HAP-1 (cell line): ENCODE measurements around the gene OSR1.
"Not testable (repeated sequence)": the region's sequence is repeated elsewhere in the genome, so short reads cannot be mapped to it uniquely, and the experiment has no call there.

Experiments used
- DNase-seq, 2 experiments: peaks; one replicate each; pipeline ENCODE4 v3.0.0-alpha.2; 2016 to 2020; ENCODE audit warnings: low spot score in 2 of 2
- H3K27me3 ChIP-seq: fragments of 250-450 bp; sonication (Bioruptor Pico); 2 replicates; pipeline ENCODE4 v1.5.1; 2020; ENCODE audit warnings: low read depth, mild to moderate bottlenecking, moderate library complexity
- H3K36me3 ChIP-seq: fragments of 250-450 bp; sonication (Bioruptor Pico); replicated peaks from 2 replicates; pipeline ENCODE4 v1.5.1; 2020; ENCODE audit warnings: mild to moderate bottlenecking
- H3K4me1 ChIP-seq: fragments of 250-450 bp; sonication (Bioruptor Pico); 2 replicates; pipeline ENCODE4 v1.5.1; 2020; ENCODE audit warnings: mild to moderate bottlenecking
- H3K4me3 ChIP-seq: fragments of 250-450 bp; sonication (Bioruptor Pico); 2 replicates; pipeline ENCODE4 v1.5.1; 2020; ENCODE audit warnings: mild to moderate bottlenecking, moderate library complexity
- H3K9me3 ChIP-seq: fragments of 250-450 bp; sonication (Bioruptor Pico); 2 replicates; pipeline ENCODE4 v1.5.1; 2020; ENCODE audit warnings: mild to moderate bottlenecking, moderate library complexity
- in situ Hi-C: fragments of 300-500 bp; cut with MboI; formaldehyde crosslinking; loops from 3 replicates; pipeline ENCODE4 v1.14.3; 2020; ENCODE audit warnings: low sequenced_read_pairs, inconsistent platforms, mixed read lengths

Gene OSR1

GRCh38 chr2:19358242-19359020, at the start of gene OSR1:
Gene OSR1, minus strand, starts transcription at chr2:19358623. Its CDS starts 4,818 bp downstream, at chr2:19353805.
- H3K36me3 ChIP-seq: no peaks in the 10 kb centered on the region
- peak; percentile 82 to 88 for DNase-seq
- H3K4me1 ChIP-seq: peaks cover 17% of the 10 kb centered on the region; the same call in 1 of the 2 replicates
- H3K9me3 ChIP-seq: peaks cover 2% of the 10 kb centered on the region; the same call in 1 of the 2 replicates
- H3K27me3 ChIP-seq: no peaks in the 10 kb centered on the region; the same call in 1 of the 2 replicates
- H3K4me3 ChIP-seq: peak within 1 kb of the TSS; percentile 61
- in situ Hi-C loops: loop anchor here (10.0 to 25.0 kb wide), 2 partner anchors 471 to 824 kb away; no protein-coding TSS in a partner anchor

- Histone ChIP-seq H3K4me1 (no peaks in the 10 kb centered on the region), H3K27me3 (no peaks in the 10 kb centered on the region), H3K4me3 (no peak overlapping the region), H3K36me3 (no peaks in the 10 kb centered on the region), H3K9me3 (no peaks in the 10 kb centered on the region)
- in situ Hi-C loops: no loop called here
- DNase-seq: no peak
These were observed 45.4 kb upstream of the OSR1 start for GRCh38 chr2:19403785-19404184.

GRCh38 chr2:19392191-19392590, 33.8 kb upstream of the OSR1 start:
- Histone ChIP-seq H3K4me3 (no peak overlapping the region), H3K36me3 (no peaks in the 10 kb centered on the region), H3K9me3 (no peaks in the 10 kb centered on the region), H3K27me3 (no peaks in the 10 kb centered on the region), H3K4me1 (no peaks in the 10 kb centered on the region)
- in situ Hi-C loops: no loop called here
- DNase-seq: no peak

GRCh38 chr2:19389469-19389868, 31.0 kb upstream of the OSR1 start:
- in situ Hi-C loops, H3K4me1 ChIP-seq, H3K36me3 ChIP-seq, H3K9me3 ChIP-seq, H3K27me3 ChIP-seq, H3K4me3 ChIP-seq: not testable (repeated sequence)
- peak in 1 of 2 experiments; percentile 13 for DNase-seq

- no peaks in the 10 kb centered on the region for H3K36me3 ChIP-seq
- no peaks in the 10 kb centered on the region; the same call in 1 of the 2 replicates for H3K27me3 ChIP-seq
- no peak overlapping the region for H3K4me3 ChIP-seq
- no peak for DNase-seq
- H3K9me3 ChIP-seq: no peaks in the 10 kb centered on the region
- in situ Hi-C loops: no loop called here
- H3K4me1 ChIP-seq: no peaks in the 10 kb centered on the region
These were observed 22.1 kb upstream of the OSR1 start for GRCh38 chr2:19380532-19380931.

GRCh38 chr2:19378939-19379338, 20.5 kb upstream of the OSR1 start:
- Histone ChIP-seq H3K4me1 (no peaks in the 10 kb centered on the region), H3K9me3 (no peaks in the 10 kb centered on the region), H3K36me3 (no peaks in the 10 kb centered on the region), H3K27me3 (no peaks in the 10 kb centered on the region; the same call in 1 of the 2 replicates), H3K4me3 (no peak overlapping the region)
- DNase-seq: no peak
- in situ Hi-C loops: no loop called here

GRCh38 chr2:19377717-19378116, 19.3 kb upstream of the OSR1 start:
- in situ Hi-C loops: no loop called here
- H3K9me3 ChIP-seq: no peaks in the 10 kb centered on the region
- DNase-seq: no peak

GRCh38 chr2:19373352-19373751, 14.9 kb upstream of the OSR1 start:
- no peak for DNase-seq
- H3K27me3 ChIP-seq: no peaks in the 10 kb centered on the region; the same call in none of the 2 replicates
- no peaks in the 10 kb centered on the region for H3K9me3 ChIP-seq
- H3K4me1 ChIP-seq: no peaks in the 10 kb centered on the region
- in situ Hi-C loops: loop anchor here (25.0 kb wide), 1 partner anchor 486 kb away; no protein-coding TSS in a partner anchor
- no peak overlapping the region for H3K4me3 ChIP-seq
- H3K36me3 ChIP-seq: no peaks in the 10 kb centered on the region

More at GRCh38 chr2:19377717-19378116, 19.3 kb upstream of the OSR1 start:
- Histone ChIP-seq H3K27me3 (no peaks in the 10 kb centered on the region; the same call in 1 of the 2 replicates), H3K4me1 (no peaks in the 10 kb centered on the region), H3K36me3 (no peaks in the 10 kb centered on the region), H3K4me3 (no peak overlapping the region)

GRCh38 chr2:19371996-19372582, 13.7 kb upstream of the OSR1 start:
- DNase-seq: no peak
- H3K27me3 ChIP-seq: peaks cover 5% of the 10 kb centered on the region
- in situ Hi-C loops: loop anchor here (25.0 kb wide), 1 partner anchor 485 kb away; no protein-coding TSS in a partner anchor
- no peaks in the 10 kb centered on the region for H3K36me3 ChIP-seq
- no peaks in the 10 kb centered on the region for H3K4me1 ChIP-seq
- H3K9me3 ChIP-seq: no peaks in the 10 kb centered on the region
- H3K4me3 ChIP-seq: no peak overlapping the region

GRCh38 chr2:19369341-19369955, 11.0 kb upstream of the OSR1 start:
- Histone ChIP-seq H3K36me3 (no peaks in the 10 kb centered on the region), H3K9me3 (no peaks in the 10 kb centered on the region), H3K4me3 (no peak overlapping the region), H3K27me3 (peaks cover 14% of the 10 kb centered on the region), H3K4me1 (no peaks in the 10 kb centered on the region)
- in situ Hi-C loops: loop anchor here (10.0 to 25.0 kb wide), 2 partner anchors 482 to 615 kb away; no protein-coding TSS in a partner anchor
- no peak for DNase-seq

- Histone ChIP-seq H3K9me3 (no peaks in the 10 kb centered on the region), H3K27me3 (peaks cover 19% of the 10 kb centered on the region), H3K4me1 (no peaks in the 10 kb centered on the region), H3K4me3 (no peak overlapping the region), H3K36me3 (no peaks in the 10 kb centered on the region)
- DNase-seq: no peak
- in situ Hi-C loops: loop anchor here (10.0 to 25.0 kb wide), 2 partner anchors 481 to 614 kb away; no protein-coding TSS in a partner anchor
These were observed 10.3 kb upstream of the OSR1 start for GRCh38 chr2:19368760-19369159.

- DNase-seq: no peak
- in situ Hi-C loops: loop anchor here (10.0 to 25.0 kb wide), 2 partner anchors 480 to 613 kb away; no protein-coding TSS in a partner anchor
- Histone ChIP-seq H3K9me3 (no peaks in the 10 kb centered on the region), H3K36me3 (no peaks in the 10 kb centered on the region), H3K4me3 (no peak overlapping the region), H3K27me3 (peaks cover 20% of the 10 kb centered on the region), H3K4me1 (peaks cover 3% of the 10 kb centered on the region; the same call in 1 of the 2 replicates)
These were observed 8.9 kb upstream of the OSR1 start for GRCh38 chr2:19367326-19367725.

GRCh38 chr2:19365126-19365525, 6.7 kb upstream of the OSR1 start:
- Histone ChIP-seq H3K36me3 (no peaks in the 10 kb centered on the region), H3K4me3 (no peak overlapping the region), H3K9me3 (no peaks in the 10 kb centered on the region), H3K27me3 (peaks cover 20% of the 10 kb centered on the region), H3K4me1 (peaks cover 5% of the 10 kb centered on the region; the same call in 1 of the 2 replicates)
- DNase-seq: no peak
- in situ Hi-C loops: loop anchor here (10.0 to 25.0 kb wide), 2 partner anchors 478 to 610 kb away; no protein-coding TSS in a partner anchor
